Activated naive CD4-positive, alpha-beta T cell treated with anti-CD3 and anti-CD28 coated beads for 36 hours (primary cell): ENCODE data around the gene KLRD1. TPM values are rescaled to one million over a fixed set of nuclear protein-coding genes. Genes with fewer than 3 reads are reported as not detected.
"Not testable (repeated sequence)": the region's sequence is repeated elsewhere in the genome, so short reads cannot be mapped to it uniquely, and the experiment has no call there.

Source experiments
- CTCF ChIA-PET: fragments of 350-600 bp; sonication (Branson Sonifier 250); formaldehyde crosslinking; loops from one replicate; lab custom pipeline; 2021; ENCODE audit warnings: antibody characterized with exemption; lab: Charles Lee
- DNase-seq: peaks from one replicate; pipeline ENCODE4 v3.0.0-alpha.2; 2020
- H3K27ac Mint-ChIP-seq: one replicate; pipeline ENCODE4 v1.8.0; 2021; ENCODE audit warnings: mild to moderate bottlenecking, mixed read lengths
- H3K27me3 Mint-ChIP-seq: one replicate; pipeline ENCODE4 v1.8.0; 2021; ENCODE audit warnings: low read depth, mixed read lengths
- H3K36me3 Mint-ChIP-seq: one replicate; pipeline ENCODE4 v1.8.0; 2021; ENCODE audit warnings: low read depth, mixed read lengths
- H3K4me1 Mint-ChIP-seq: one replicate; pipeline ENCODE4 v1.8.0; 2021; ENCODE audit warnings: low read depth, mixed read lengths
- H3K4me3 Mint-ChIP-seq: one replicate; pipeline ENCODE4 v1.8.0; 2021; ENCODE audit warnings: mild to moderate bottlenecking, moderate library complexity, mixed read lengths
- H3K9me3 Mint-ChIP-seq: one replicate; pipeline ENCODE4 v1.8.0; 2021; ENCODE audit warnings: mixed read lengths
- intact Hi-C: fragments of 100-400 bp; cut with micrococcal nuclease; formaldehyde crosslinking; loops from one replicate; pipeline ENCODE4 v1.15.1; 2023
- total RNA-seq, 2 experiments: library from RNA; stranded (reverse); gene quantifications; one replicate each; pipeline ENCODE4 v1.2.3, GENCODE V29; 2021

Gene KLRD1
- total RNA-seq, 2 experiments from 2014 or later: 0.81 TPM; not detected in 1

GRCh38 chr12:10363658-10363913 lies 55.9 kb downstream of the KLRD1 start:
- Mint-ChIP-seq H3K4me3 (no peak overlapping the region), H3K36me3 (no peaks in the 10 kb centered on the region), H3K27me3 (no peaks in the 10 kb centered on the region), H3K27ac (no peak overlapping the region), H3K9me3 (no peaks in the 10 kb centered on the region), H3K4me1 (peaks cover 12% of the 10 kb centered on the region)
- DNase-seq: no peak
- intact Hi-C loops: loop anchor here (2.0 to 10.0 kb wide), 3 partner anchors 126 to 311 kb away; partner anchors contain the start of gene STYK1
- CTCF ChIA-PET: interaction anchor here (0.6 kb wide), 1 partner anchor 81 kb away, joined by 3 read pairs; no protein-coding TSS in a partner anchor

- peaks cover 15% of the 10 kb centered on the region for H3K4me1 Mint-ChIP-seq
- no peaks in the 10 kb centered on the region for H3K9me3 Mint-ChIP-seq
- H3K27me3 Mint-ChIP-seq: no peaks in the 10 kb centered on the region
- intact Hi-C loops: loop anchor here (1.0 to 10.0 kb wide), 6 partner anchors 33 to 311 kb away; partner anchors contain the start of gene STYK1
- no peak overlapping the region for H3K4me3 Mint-ChIP-seq
- DNase-seq: peak; percentile 45
- no peak overlapping the region for H3K27ac Mint-ChIP-seq
- H3K36me3 Mint-ChIP-seq: no peaks in the 10 kb centered on the region
- CTCF ChIA-PET: interaction anchor here (0.6 kb wide), 1 partner anchor 80 kb away, joined by 3 read pairs; no protein-coding TSS in a partner anchor
Measured at GRCh38 chr12:10363914-10364814, 56.5 kb downstream of the KLRD1 start.

GRCh38 chr12:10364815-10365622 lies 57.3 kb downstream of the KLRD1 start:
- Mint-ChIP-seq H3K4me3 (no peak overlapping the region), H3K4me1 (peaks cover 15% of the 10 kb centered on the region), H3K27me3 (no peaks in the 10 kb centered on the region), H3K27ac (no peak overlapping the region), H3K9me3 (no peaks in the 10 kb centered on the region), H3K36me3 (no peaks in the 10 kb centered on the region)
- CTCF ChIA-PET: interaction anchor here (0.8 to 2.2 kb wide), 3 partner anchors 44 to 171 kb away, joined by 4 to 10 read pairs (median 5); no protein-coding TSS in a partner anchor
- intact Hi-C loops: loop anchor here (1.0 to 10.0 kb wide), 6 partner anchors 34 to 310 kb away; partner anchors contain the start of gene STYK1
- peak; percentile 72 for DNase-seq

GRCh38 chr12:10365696-10366405 lies 58.2 kb downstream of the KLRD1 start:
- CTCF ChIA-PET: interaction anchor here (0.5 to 2.2 kb wide), 8 partner anchors 8 to 552 kb away, joined by 3 to 10 read pairs (median 4); no protein-coding TSS in a partner anchor
- no peak for DNase-seq
- Mint-ChIP-seq H3K36me3 (no peaks in the 10 kb centered on the region), H3K9me3 (no peaks in the 10 kb centered on the region), H3K4me1 (peaks cover 13% of the 10 kb centered on the region), H3K27me3 (no peaks in the 10 kb centered on the region), H3K4me3 (no peak overlapping the region), H3K27ac (no peak overlapping the region)
- intact Hi-C loops: loop anchor here (2.0 to 10.0 kb wide), 4 partner anchors 35 to 309 kb away; partner anchors contain the start of gene STYK1

GRCh38 chr12:10366875-10367274 lies 59.2 kb downstream of the KLRD1 start:
- H3K9me3 Mint-ChIP-seq: no peaks in the 10 kb centered on the region
- no peak overlapping the region for H3K27ac Mint-ChIP-seq
- no peak for DNase-seq
- intact Hi-C loops: loop anchor here (1.0 to 10.0 kb wide), 3 partner anchors 195 to 308 kb away; partner anchors contain the start of gene STYK1
- CTCF ChIA-PET: interaction anchor here (0.5 to 2.2 kb wide), 6 partner anchors 9 to 218 kb away, joined by 3 to 10 read pairs (median 4); no protein-coding TSS in a partner anchor
- no peak overlapping the region for H3K4me3 Mint-ChIP-seq
- peaks cover 10% of the 10 kb centered on the region for H3K4me1 Mint-ChIP-seq
- H3K27me3 Mint-ChIP-seq: no peaks in the 10 kb centered on the region
- no peaks in the 10 kb centered on the region for H3K36me3 Mint-ChIP-seq

GRCh38 chr12:10367714-10368113 lies 60.0 kb downstream of the KLRD1 start:
- intact Hi-C loops: loop anchor here (1.0 to 10.0 kb wide), 3 partner anchors 195 to 307 kb away; partner anchors contain the start of gene STYK1
- not testable (repeated sequence) for H3K4me3 Mint-ChIP-seq, H3K9me3 Mint-ChIP-seq, H3K27me3 Mint-ChIP-seq, H3K27ac Mint-ChIP-seq, DNase-seq, H3K36me3 Mint-ChIP-seq
- CTCF ChIA-PET: interaction anchor here (0.7 kb wide), 1 partner anchor 622 kb away, joined by 3 read pairs; no protein-coding TSS in a partner anchor
- peaks cover 13% of the 10 kb centered on the region for H3K4me1 Mint-ChIP-seq

GRCh38 chr12:10368206-10369171 lies 60.8 kb downstream of the KLRD1 start:
- Mint-ChIP-seq H3K27ac (no peak overlapping the region), H3K27me3 (no peaks in the 10 kb centered on the region), H3K36me3 (no peaks in the 10 kb centered on the region), H3K4me3 (no peak overlapping the region), H3K9me3 (no peaks in the 10 kb centered on the region), H3K4me1 (peaks cover 16% of the 10 kb centered on the region)
- CTCF ChIA-PET: interaction anchor here (0.7 kb wide), 1 partner anchor 12 kb away, joined by 4 read pairs; no protein-coding TSS in a partner anchor
- DNase-seq: no peak
- intact Hi-C loops: loop anchor here (5.0 to 10.0 kb wide), 2 partner anchors 216 to 306 kb away; partner anchors contain the start of gene STYK1

GRCh38 chr12:10369557-10370415 lies 62.1 kb downstream of the KLRD1 start:
- H3K27me3 Mint-ChIP-seq: no peaks in the 10 kb centered on the region
- CTCF ChIA-PET: interaction anchor here (0.6 kb wide), 1 partner anchor 170 kb away, joined by 3 read pairs; no protein-coding TSS in a partner anchor
- intact Hi-C loops: loop anchor here (5.0 to 10.0 kb wide), 2 partner anchors 217 to 305 kb away; partner anchors contain the start of gene STYK1
- H3K4me3 Mint-ChIP-seq: no peak overlapping the region
- DNase-seq: no peak
- peaks cover 16% of the 10 kb centered on the region for H3K4me1 Mint-ChIP-seq
- no peak overlapping the region for H3K27ac Mint-ChIP-seq
- H3K36me3 Mint-ChIP-seq: no peaks in the 10 kb centered on the region
- no peaks in the 10 kb centered on the region for H3K9me3 Mint-ChIP-seq

GRCh38 chr12:10371893-10372535 lies 64.3 kb downstream of the KLRD1 start:
- H3K4me3 Mint-ChIP-seq, intact Hi-C loops, H3K27me3 Mint-ChIP-seq, H3K9me3 Mint-ChIP-seq, DNase-seq, H3K27ac Mint-ChIP-seq, H3K36me3 Mint-ChIP-seq: not testable (repeated sequence)
- CTCF ChIA-PET: interaction anchor here (0.6 kb wide), 1 partner anchor 235 kb away, joined by 4 read pairs; no protein-coding TSS in a partner anchor
- peaks cover 16% of the 10 kb centered on the region for H3K4me1 Mint-ChIP-seq
